NB4 (cell line): ENCODE measurements around the gene TRIM51G.
"Not testable (repeated sequence)": the region's sequence is repeated elsewhere in the genome, so short reads cannot be mapped to it uniquely, and the experiment has no call there.

Experiments used
- CTCF ChIP-seq: IDR thresholded peaks from one replicate; pipeline ENCODE4 v1.5.1; 2012; ENCODE audit warnings: low read depth, low read length
- MYC ChIP-seq: IDR thresholded peaks from 2 replicates; pipeline ENCODE4 v1.6.1; 2011; ENCODE audit warnings: low read depth, low read length
- POLR2A ChIP-seq: IDR thresholded peaks from 2 replicates; pipeline ENCODE4 v1.6.1; 2011; ENCODE audit warnings: mild to moderate bottlenecking; ENCODE audit not compliant: insufficient read length; ENCODE audit errors: extremely low read depth

GRCh38 chr11:48945796-48946195 is 37.9 kb downstream of the TRIM51G start:
- not testable (repeated sequence) for TF ChIP-seq POLR2A, CTCF, MYC
